Stimulated activated CD8-positive, alpha-beta memory T cell treated with anti-CD3 and anti-CD28 coated beads, Interleukin-7, amount 100 ng/mL, for 48 hours (primary cell): ENCODE data around the gene MGST2.

Source experiments
- DNase-seq, 2 donors: peaks; one replicate each; pipeline ENCODE4 v3.0.0-alpha.2; 2020; ENCODE audit warnings: low read depth in 1 of 2; ENCODE audit errors: extremely low read depth in 1 of 2

The MGST2 gene

GRCh38 chr4:139669335-139669734, 3.7 kb downstream of the MGST2 start:
- no peak for DNase-seq

GRCh38 chr4:139669890-139670289, 4.3 kb downstream of the MGST2 start:
- DNase-seq = no peak

GRCh38 chr4:139670775-139671174, 5.2 kb downstream of the MGST2 start:
- no peak for DNase-seq

- DNase-seq = no peak
Measured at GRCh38 chr4:139672215-139672614, 6.6 kb downstream of the MGST2 start.

- DNase-seq = no peak
Measured at GRCh38 chr4:139672732-139673131, 7.1 kb downstream of the MGST2 start.

- DNase-seq = no peak
Measured at GRCh38 chr4:139674875-139675550, 9.4 kb downstream of the MGST2 start.

- DNase-seq = no peak
Measured at GRCh38 chr4:139675651-139676050, 10.0 kb downstream of the MGST2 start.

GRCh38 chr4:139676365-139676764, 10.7 kb downstream of the MGST2 start:
- no peak for DNase-seq

- no peak for DNase-seq
Measured at GRCh38 chr4:139676913-139677585, 11.4 kb downstream of the MGST2 start.

GRCh38 chr4:139682309-139682708, 16.7 kb downstream of the MGST2 start:
- DNase-seq = no peak

- no peak for DNase-seq
Measured at GRCh38 chr4:139682741-139683151, 17.1 kb downstream of the MGST2 start.

GRCh38 chr4:139684351-139684750, 18.7 kb downstream of the MGST2 start:
- no peak for DNase-seq

GRCh38 chr4:139685180-139685579, 19.6 kb downstream of the MGST2 start:
- no peak for DNase-seq

GRCh38 chr4:139686130-139686529, 20.5 kb downstream of the MGST2 start:
- DNase-seq = no peak

GRCh38 chr4:139686988-139687387, 21.4 kb downstream of the MGST2 start:
- DNase-seq = no peak

GRCh38 chr4:139689093-139689722, 23.6 kb downstream of the MGST2 start:
- DNase-seq = no peak

GRCh38 chr4:139690419-139690818, 24.8 kb downstream of the MGST2 start:
- DNase-seq = no peak

GRCh38 chr4:139692309-139693012, 26.8 kb downstream of the MGST2 start:
- no peak for DNase-seq

- DNase-seq = no peak
Measured at GRCh38 chr4:139694522-139695107, 29.0 kb downstream of the MGST2 start.

GRCh38 chr4:139696491-139696890, 30.9 kb downstream of the MGST2 start:
- DNase-seq = no peak
